ENCODE data around the gene DIDO1. TPM values are rescaled to one million over a fixed set of nuclear protein-coding genes. Genes with fewer than 3 reads are reported as not detected.

DIDO1 gene
- polyA plus RNA-seq, 2 of the 4 experiments (the other 2 are of a cell fraction): 12.6 to 14.8 TPM

DNA sequence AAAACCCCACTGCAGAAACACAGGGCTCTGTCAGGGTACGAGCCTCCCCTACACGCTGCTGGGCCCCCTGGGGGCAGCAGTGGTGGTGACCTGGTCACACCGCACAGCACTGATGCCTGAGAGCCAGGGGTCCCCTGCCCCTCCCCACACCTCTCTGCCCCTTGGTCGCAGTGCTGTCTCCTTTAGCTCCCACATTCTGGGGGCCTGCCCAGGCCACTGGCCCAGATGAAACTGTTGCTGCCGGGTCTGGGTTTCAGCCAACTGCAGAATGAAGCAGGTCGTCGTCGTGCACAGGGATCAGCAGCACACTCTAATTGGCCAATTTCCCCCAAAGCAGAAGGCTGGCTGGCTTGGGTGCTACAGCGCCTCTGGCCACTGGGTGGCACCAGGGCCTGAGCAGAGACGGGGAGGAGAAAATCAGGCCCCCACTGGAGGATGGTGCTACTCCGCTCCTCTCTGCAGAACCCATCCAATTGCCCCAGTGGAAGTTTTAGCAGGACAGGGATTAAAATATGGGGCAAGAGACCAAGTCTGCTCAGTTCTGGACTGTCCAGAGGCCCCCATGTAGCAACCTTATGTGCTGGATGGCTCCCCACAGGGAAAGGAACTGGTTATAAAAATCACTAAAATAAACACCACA is 26.1 kb downstream of the DIDO1 start:
- Histone ChIP-seq H3K9me3 (no peaks in the 10 kb centered on the region), H3K4me1 (peaks cover 5% of the 10 kb centered on the region; the same call in 2 of the 3 replicates), H3K4me2 (no peak overlapping the region), H3K4me3 (no peak overlapping the region), H3K27ac (no peak overlapping the region)
- 0 out of 2 replicates have a peak, but pooled peaks have one; percentile 31 for TF ChIP-seq MAZ (IDR thresholded peaks at IDR 0.05; ENCODE audit: borderline replicate concordance, low read depth, low read length)
- no peak for TF ChIP-seq JUNB (IDR thresholded peaks at IDR 0.05)
- no peak for TF ChIP-seq USF2 (IDR thresholded peaks at IDR 0.05)
- no peak for TF ChIP-seq EHMT2 (IDR thresholded peaks at IDR 0.05; ENCODE audit: low read depth)
- TF ChIP-seq JUN (IDR thresholded peaks at IDR 0.05): peak in 1 of 2 experiments; percentile 20; a peak in 2 of 5 replicates
- TF ChIP-seq, protein P1, sequence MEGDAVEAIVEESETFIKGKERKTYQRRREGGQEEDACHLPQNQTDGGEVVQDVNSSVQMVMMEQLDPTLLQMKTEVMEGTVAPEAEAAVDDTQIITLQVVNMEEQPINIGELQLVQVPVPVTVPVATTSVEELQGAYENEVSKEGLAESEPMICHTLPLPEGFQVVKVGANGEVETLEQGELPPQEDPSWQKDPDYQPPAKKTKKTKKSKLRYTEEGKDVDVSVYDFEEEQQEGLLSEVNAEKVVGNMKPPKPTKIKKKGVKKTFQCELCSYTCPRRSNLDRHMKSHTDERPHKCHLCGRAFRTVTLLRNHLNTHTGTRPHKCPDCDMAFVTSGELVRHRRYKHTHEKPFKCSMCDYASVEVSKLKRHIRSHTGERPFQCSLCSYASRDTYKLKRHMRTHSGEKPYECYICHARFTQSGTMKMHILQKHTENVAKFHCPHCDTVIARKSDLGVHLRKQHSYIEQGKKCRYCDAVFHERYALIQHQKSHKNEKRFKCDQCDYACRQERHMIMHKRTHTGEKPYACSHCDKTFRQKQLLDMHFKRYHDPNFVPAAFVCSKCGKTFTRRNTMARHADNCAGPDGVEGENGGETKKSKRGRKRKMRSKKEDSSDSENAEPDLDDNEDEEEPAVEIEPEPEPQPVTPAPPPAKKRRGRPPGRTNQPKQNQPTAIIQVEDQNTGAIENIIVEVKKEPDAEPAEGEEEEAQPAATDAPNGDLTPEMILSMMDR (IDR thresholded peaks at IDR 0.05): peak; percentile 64
- no peak for TF ChIP-seq TP53 (CRISPR knock-in tag; IDR thresholded peaks at IDR 0.05)
- TF ChIP-seq MAFK (IDR thresholded peaks at IDR 0.05; ENCODE audit: partially characterized antibody): no peak
- TF ChIP-seq EHF (CRISPR knock-in tag; IDR thresholded peaks at IDR 0.05): no peak
- peak; percentile 59 to 62 for TF ChIP-seq RAD21 (conservative IDR thresholded peaks at IDR 0.05 in 1 of 2, IDR thresholded peaks at IDR 0.05 in 1 of 2)
- no peak for TF ChIP-seq ZFP36 (IDR thresholded peaks at IDR 0.05; ENCODE audit: borderline replicate concordance, partially characterized antibody)
- no peak for TF ChIP-seq HOXB5 (CRISPR knock-in tag; IDR thresholded peaks at IDR 0.05)
- no peak for TF ChIP-seq REST (IDR thresholded peaks at IDR 0.05)
- no peak; the same call in 1 of the 2 replicates for TF ChIP-seq POLR2AphosphoS2 (conservative IDR thresholded peaks at IDR 0.05; ENCODE audit: low read length)
- TF ChIP-seq HOXA7 (CRISPR knock-in tag; IDR thresholded peaks at IDR 0.05): no peak
- TF ChIP-seq SMC3 (IDR thresholded peaks at IDR 0.05): peak; percentile 59; the same call in 2 of the 3 replicates
- no peak for TF ChIP-seq RARB (CRISPR knock-in tag; IDR thresholded peaks at IDR 0.05)
- DNase-seq (ENCODE audit: low read depth in 1 of 2, low spot score in 1 of 2) (peak; percentile 59 to 92), FAIRE-seq (no peak), ATAC-seq (peak; percentile 93 to 94)
- ChIA-PET POLR2A (no interaction called here), CTCF (interaction anchor here (0.7 to 18.3 kb wide), 19 partner anchors 12 to 115 kb away, joined by 3 to 368 read pairs (median 5); partner anchors contain the start of genes BHLHE23, DIDO1 and GID8)
- WGBS (ENCODE audit: missing lambda C conversion rate): 27% methylated on average over 8 of the region's 11 CpGs

DNA sequence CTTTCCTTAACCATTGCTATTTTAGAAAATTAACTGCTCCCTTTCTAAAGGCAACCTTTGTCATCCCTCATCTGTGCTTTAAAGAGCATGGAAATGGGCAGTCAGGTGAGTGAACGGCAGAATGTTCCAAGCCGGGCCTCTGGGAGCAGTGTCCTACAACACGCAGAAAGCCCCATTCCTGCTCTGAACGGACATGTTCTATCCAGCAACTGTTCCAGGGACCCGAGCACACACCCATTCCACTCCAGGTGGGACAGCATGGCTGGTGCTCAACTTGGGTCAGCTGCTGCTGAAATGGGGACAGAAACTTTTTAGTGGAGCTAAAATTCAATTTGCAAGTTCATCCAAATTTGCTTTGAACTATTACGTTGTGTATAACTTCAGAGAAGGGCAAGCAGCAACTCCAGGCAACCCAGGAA is 26.7 kb downstream of the DIDO1 start:
- H3K4me3 ChIP-seq: no peak overlapping the region
- H3K4me2 ChIP-seq: no peak overlapping the region
- ATAC-seq (no peak), DNase-seq (ENCODE audit: low read depth in 1 of 2, low spot score in 1 of 2) (no peak), FAIRE-seq (no peak)
- ChIA-PET CTCF (interaction anchor here (0.9 to 18.3 kb wide), 13 partner anchors 11 to 110 kb away, joined by 3 to 368 read pairs (median 8); partner anchors contain the start of genes BHLHE23, DIDO1 and GID8), POLR2A (no interaction called here)
- TF ChIP-seq POLR2A (IDR thresholded peaks at IDR 0.05; ENCODE audit: low read length) (no peak), CHD2 (IDR thresholded peaks at IDR 0.05; ENCODE audit: low read length, partially characterized antibody) (no peak), HOXA7 (CRISPR knock-in tag; IDR thresholded peaks at IDR 0.05) (no peak), REST (IDR thresholded peaks at IDR 0.05) (no peak), SMC3 (IDR thresholded peaks at IDR 0.05) (no peak), GATA3 (IDR thresholded peaks at IDR 0.05; ENCODE audit: borderline replicate concordance) (no peak), NFE2L2 (conservative IDR thresholded peaks at IDR 0.05; ENCODE audit: low read length) (no peak), MAZ (IDR thresholded peaks at IDR 0.05; ENCODE audit: borderline replicate concordance, low read depth, low read length) (no peak), HDAC2 (IDR thresholded peaks at IDR 0.05) (no peak), PHF8 (IDR thresholded peaks at IDR 0.05; ENCODE audit: borderline replicate concordance, low read depth) (no peak)
- TF ChIP-seq, protein P2, sequence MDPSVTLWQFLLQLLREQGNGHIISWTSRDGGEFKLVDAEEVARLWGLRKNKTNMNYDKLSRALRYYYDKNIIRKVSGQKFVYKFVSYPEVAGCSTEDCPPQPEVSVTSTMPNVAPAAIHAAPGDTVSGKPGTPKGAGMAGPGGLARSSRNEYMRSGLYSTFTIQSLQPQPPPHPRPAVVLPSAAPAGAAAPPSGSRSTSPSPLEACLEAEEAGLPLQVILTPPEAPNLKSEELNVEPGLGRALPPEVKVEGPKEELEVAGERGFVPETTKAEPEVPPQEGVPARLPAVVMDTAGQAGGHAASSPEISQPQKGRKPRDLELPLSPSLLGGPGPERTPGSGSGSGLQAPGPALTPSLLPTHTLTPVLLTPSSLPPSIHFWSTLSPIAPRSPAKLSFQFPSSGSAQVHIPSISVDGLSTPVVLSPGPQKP (IDR thresholded peaks at IDR 0.05; ENCODE audit: low read depth, low read length): no peak
- 84% methylated on average over 5 of the region's 6 CpGs for WGBS (ENCODE audit: missing lambda C conversion rate)
- no peak overlapping the region for H3K27ac ChIP-seq
- H3K9me3 ChIP-seq: no peaks in the 10 kb centered on the region
- peaks cover 5% of the 10 kb centered on the region; the same call in 2 of the 3 replicates for H3K4me1 ChIP-seq

All from A549 (cell line).